Heart left ventricle (tissue), 16 donors: ENCODE data around the gene ARHGAP26. TPM values are rescaled to one million over a fixed set of nuclear protein-coding genes. Genes with fewer than 3 reads are reported as not detected.

Experiments
- ATAC-seq, 4 donors: fragments of 200-7000 bp; cut with Tn5 transposase; one replicate each; pipeline ENCODE4 v1.9.1; 2020 to 2022; ENCODE audit warnings: moderate library complexity in 4 of 4, mild to moderate bottlenecking in 3 of 4, moderate number of reproducible peaks in 1 of 4
- DNase-seq, 5 donors: peaks; one replicate each; pipeline ENCODE4 v3.0.0-alpha.2; 2020
- H3K27ac ChIP-seq, 12 donors: fragments of 200-600 bp; sonication (generic) in 4 of 12; one replicate each; pipeline versions ENCODE4 v1.5.0 to v1.8.0; 2016 to 2022; ENCODE audit warnings: mild to moderate bottlenecking in 2 of 12
- H3K27me3 ChIP-seq, 9 donors: fragments of 200-600 bp; sonication (generic) in 2 of 9; one replicate each; pipeline versions ENCODE4 v1.5.1 to v1.8.0; 2016 to 2022; ENCODE audit warnings: mild to moderate bottlenecking in 3 of 9
- H3K36me3 ChIP-seq, 9 donors: fragments of 200-600 bp; sonication (generic) in 2 of 9; one replicate each; pipeline versions ENCODE4 v1.5.0 to v1.8.0; 2018 to 2022; ENCODE audit warnings: mild to moderate bottlenecking in 2 of 9
- H3K4me1 ChIP-seq, 12 donors: fragments of 200-600 bp; sonication (generic) in 4 of 12; one replicate each; pipeline versions ENCODE4 v1.5.0 to v1.8.0; 2016 to 2022; ENCODE audit warnings: mild to moderate bottlenecking in 3 of 12
- H3K4me3 ChIP-seq, 12 donors: fragments of 200-600 bp; sonication (generic) in 4 of 12; one replicate each; pipeline versions ENCODE4 v1.5.0 to v1.8.0; 2017 to 2022; ENCODE audit warnings: mild to moderate bottlenecking in 9 of 12, moderate library complexity in 4 of 12
- H3K9me3 ChIP-seq, 12 donors: fragments of 200-600 bp; sonication (generic) in 4 of 12; one replicate each; pipeline versions ENCODE4 v1.5.0 to v1.8.0; 2016 to 2022; ENCODE audit warnings: mild to moderate bottlenecking in 1 of 12
- CTCF ChIP-seq, 12 donors: fragments of 200-600 bp; sonication (generic) in 4 of 12; IDR thresholded peaks; one replicate each; pipeline versions ENCODE4 v1.5.0 to v1.8.0; 2018 to 2022; ENCODE audit warnings: antibody characterized with exemption in 12 of 12, mild to moderate bottlenecking in 5 of 12
- POLR2A ChIP-seq, 2 donors: fragments of 450-650 bp; IDR thresholded peaks; one replicate each; pipeline ENCODE4 v1.6.1; 2017; ENCODE audit warnings: antibody characterized with exemption in 2 of 2, mild to moderate bottlenecking in 2 of 2, moderate library complexity in 2 of 2
- WGBS, 4 donors: extraction: QIAGEN DNeasy Blood & Tissue Kit in 2 of 4; methylation state at CpG; one replicate each; pipeline versions ENCODE4 v1.1.5 to v1.1.7; 2013 to 2018; 5-methylcytosine and 5-hydroxymethylcytosine counted together
- intact Hi-C, 10 donors: fragments of 100-400 bp; cut with DNase I; formaldehyde crosslinking; loops; one replicate each; pipeline versions ENCODE4 v1.11.1 to v1.14.2; 2022
- polyA plus RNA-seq, 2 donors: library from polyadenylated mRNA; stranded (reverse); fragments of 200-250 nt; gene quantifications; one replicate each; pipeline ENCODE4 v1.2.3, GENCODE V29; 2013
- total RNA-seq, 9 donors: library from RNA; depleted of rRNA in 2 of 9; stranded (reverse); fragments of >200 nt in 2 of 9; fragmentation: NEBNext Ultra II Directional in 3 of 9; extraction: Animal tissue kit (Norgen Biotek cat#: 25700) in 3 of 9; gene quantifications; one replicate each; pipeline versions ENCODE4 v1.1.0 to v1.2.4, GENCODE V29; 2016 to 2023
- donor health status: ischemic (EF 13 %, LVEDD 7.1; RV severe dilation, severe dysfunction).
- donor health status: healthy with polysubstance abuse.
- donor health status: DM: no; HTN: yes; CAD: no.
- donor health status: DM: no; HTN: no; CAD: no.
- donor health status: ischemic (EF 25% LVEDD 6.9; RV normal size, moderate dysfunction).
- donor health status: ischemic (EF 25% LVEDD 5.7; RV mildly dilated, moderate dysfunction).
- donor health status: healthy.
- donor health status: DM: yes; HTN: yes; CAD: no.
- donor health status: ischemic (EF 35%, LVEDD 5.7; RV mildly dilated, moderate dysfunction).
- donor health status: nonischemic (EF 11% LVEDD 7.7; RV severe dilation, severe dysfunction).
- donor health status: DM: yes; HTN: yes; CAD: no.
- donor health status: PGD.
- donor health status: ischemic (EF 29% LVEDD 5.4; RV normal size, mild dysfunction).
- donor health status: nonischemic (EF 23%, LVEDD 6.1; RV moderate dilation, normal function).

Gene ARHGAP26
- total and polyA plus RNA-seq, 11 donors = 11.9 to 52.1 (median 33.7) TPM

GRCh38 chr5:143251190-143251589, 481.0 kb downstream of the ARHGAP26 start:
- ATAC-seq (no peak), DNase-seq (no peak)
- H3K4me1 ChIP-seq = peaks cover 0 to 21% (median 1%) of the 10 kb centered on the region in 12 donors
- H3K27me3 ChIP-seq = no peaks in the 10 kb centered on the region
- H3K4me3 ChIP-seq = no peak overlapping the region
- TF ChIP-seq POLR2A (IDR thresholded peaks at IDR 0.05) (no peak), CTCF (IDR thresholded peaks at IDR 0.05) (no peak)
- no peaks in the 10 kb centered on the region for H3K36me3 ChIP-seq
- H3K27ac ChIP-seq = no peak overlapping the region
- intact Hi-C loops = no loop called here
- WGBS, 4 donors = 90 to 95% (median 93%) methylated on average over 3 of the region's 3 CpGs
- no peaks in the 10 kb centered on the region for H3K9me3 ChIP-seq

GRCh38 chr5:143251946-143252345, 481.8 kb downstream of the ARHGAP26 start:
- no peak overlapping the region for H3K4me3 ChIP-seq
- no peak for DNase-seq
- no peak for ATAC-seq
- no peaks in the 10 kb centered on the region for H3K36me3 ChIP-seq
- no peaks in the 10 kb centered on the region for H3K27me3 ChIP-seq
- H3K4me1 ChIP-seq = peaks cover 0 to 21% (median 1%) of the 10 kb centered on the region in 12 donors
- H3K27ac ChIP-seq = no peak overlapping the region
- intact Hi-C loops = no loop called here
- WGBS, 4 donors = 88 to 98% (median 96%) methylated on average over 4 of the region's 4 CpGs
- no peaks in the 10 kb centered on the region for H3K9me3 ChIP-seq
- TF ChIP-seq CTCF (IDR thresholded peaks at IDR 0.05) (no peak), POLR2A (IDR thresholded peaks at IDR 0.05) (no peak)

- H3K27me3 ChIP-seq = no peaks in the 10 kb centered on the region
- TF ChIP-seq POLR2A (IDR thresholded peaks at IDR 0.05) = no peak
- TF ChIP-seq CTCF (IDR thresholded peaks at IDR 0.05) = no peak
- no peak overlapping the region for H3K4me3 ChIP-seq
- WGBS, 4 donors = 71 to 85% (median 81%) methylated on average over 7 of the region's 7 CpGs
- intact Hi-C loops = no loop called here
- no peak for ATAC-seq
- H3K36me3 ChIP-seq = no peaks in the 10 kb centered on the region
- no peak overlapping the region for H3K27ac ChIP-seq
- H3K9me3 ChIP-seq = no peaks in the 10 kb centered on the region
- H3K4me1 ChIP-seq = peaks cover 0 to 8% (median 0%) of the 10 kb centered on the region in 12 donors
- no peak for DNase-seq
Observed at GRCh38 chr5:143254819-143255218, 484.6 kb downstream of the ARHGAP26 start.

GRCh38 chr5:143258559-143259253, 488.5 kb downstream of the ARHGAP26 start:
- WGBS, 4 donors = 97 to 99% (median 98%) methylated on average over 12 of the region's 12 CpGs
- no peaks in the 10 kb centered on the region for H3K4me1 ChIP-seq
- ATAC-seq (no peak), DNase-seq (no peak)
- H3K36me3 ChIP-seq = no peaks in the 10 kb centered on the region
- no peaks in the 10 kb centered on the region for H3K27me3 ChIP-seq
- no peak overlapping the region for H3K27ac ChIP-seq
- intact Hi-C loops = no loop called here
- H3K4me3 ChIP-seq = no peak overlapping the region
- no peak for TF ChIP-seq POLR2A (IDR thresholded peaks at IDR 0.05)
- no peak for TF ChIP-seq CTCF (IDR thresholded peaks at IDR 0.05)
- no peaks in the 10 kb centered on the region for H3K9me3 ChIP-seq
